GM21723 (cell line): Measurements from ENCODE around the gene PDE4D.
"Not testable (repeated sequence)": the region's sequence is repeated elsewhere in the genome, so short reads cannot be mapped to it uniquely, and the experiment has no call there.

Experiments
- ATAC-seq: cut with Tn5 transposase; IDR thresholded peaks from one replicate; pipeline ENCODE4 v1.9.1; 2021; ENCODE audit warnings: mild to moderate bottlenecking, moderate library complexity; ENCODE audit not compliant: unreplicated experiment

The PDE4D gene

GRCh38 chr5:59588922-59589321 is 304.6 kb downstream of the PDE4D start:
- no peak for ATAC-seq

- no peak for ATAC-seq
These were observed 305.8 kb downstream of the PDE4D start for GRCh38 chr5:59587489-59588337.

- no peak for ATAC-seq
These were observed 306.7 kb downstream of the PDE4D start for GRCh38 chr5:59586841-59587240.

GRCh38 chr5:59584858-59585846 is 308.4 kb downstream of the PDE4D start:
- no peak for ATAC-seq

GRCh38 chr5:59583810-59584562 is 309.5 kb downstream of the PDE4D start:
- ATAC-seq, result no peak

- no peak for ATAC-seq
These were observed 310.2 kb downstream of the PDE4D start for GRCh38 chr5:59583151-59583809.

- no peak for ATAC-seq
These were observed 310.8 kb downstream of the PDE4D start for GRCh38 chr5:59582746-59583145.

- ATAC-seq, result no peak
These were observed 313.7 kb downstream of the PDE4D start for GRCh38 chr5:59579824-59580167.

GRCh38 chr5:59579101-59579823 is 314.3 kb downstream of the PDE4D start:
- ATAC-seq, result no peak

GRCh38 chr5:59577485-59577884 is 316.0 kb downstream of the PDE4D start:
- no peak for ATAC-seq

- ATAC-seq, result no peak
These were observed 317.7 kb downstream of the PDE4D start for GRCh38 chr5:59575648-59576445.

GRCh38 chr5:59573509-59573908 is 320.0 kb downstream of the PDE4D start:
- not testable (repeated sequence) for ATAC-seq

GRCh38 chr5:59571067-59571466 is 322.5 kb downstream of the PDE4D start:
- ATAC-seq, result no peak

- ATAC-seq, result no peak
These were observed 323.8 kb downstream of the PDE4D start for GRCh38 chr5:59569608-59570334.

- ATAC-seq, result no peak
These were observed 324.4 kb downstream of the PDE4D start for GRCh38 chr5:59569158-59569557.

- no peak for ATAC-seq
These were observed 325.4 kb downstream of the PDE4D start for GRCh38 chr5:59568161-59568560.

GRCh38 chr5:59565551-59565950 is 328.0 kb downstream of the PDE4D start:
- no peak for ATAC-seq

GRCh38 chr5:59564895-59565294 is 328.6 kb downstream of the PDE4D start:
- ATAC-seq, result no peak
